Measurements from ENCODE around the gene CAPS. TPM values are rescaled to one million over a fixed set of nuclear protein-coding genes. Genes with fewer than 3 reads are reported as not detected.

The CAPS gene
- total and polyA plus RNA-seq, 5 donors from 2014 or later, result 1.2 to 38.8 (median 2.9) TPM

DNA sequence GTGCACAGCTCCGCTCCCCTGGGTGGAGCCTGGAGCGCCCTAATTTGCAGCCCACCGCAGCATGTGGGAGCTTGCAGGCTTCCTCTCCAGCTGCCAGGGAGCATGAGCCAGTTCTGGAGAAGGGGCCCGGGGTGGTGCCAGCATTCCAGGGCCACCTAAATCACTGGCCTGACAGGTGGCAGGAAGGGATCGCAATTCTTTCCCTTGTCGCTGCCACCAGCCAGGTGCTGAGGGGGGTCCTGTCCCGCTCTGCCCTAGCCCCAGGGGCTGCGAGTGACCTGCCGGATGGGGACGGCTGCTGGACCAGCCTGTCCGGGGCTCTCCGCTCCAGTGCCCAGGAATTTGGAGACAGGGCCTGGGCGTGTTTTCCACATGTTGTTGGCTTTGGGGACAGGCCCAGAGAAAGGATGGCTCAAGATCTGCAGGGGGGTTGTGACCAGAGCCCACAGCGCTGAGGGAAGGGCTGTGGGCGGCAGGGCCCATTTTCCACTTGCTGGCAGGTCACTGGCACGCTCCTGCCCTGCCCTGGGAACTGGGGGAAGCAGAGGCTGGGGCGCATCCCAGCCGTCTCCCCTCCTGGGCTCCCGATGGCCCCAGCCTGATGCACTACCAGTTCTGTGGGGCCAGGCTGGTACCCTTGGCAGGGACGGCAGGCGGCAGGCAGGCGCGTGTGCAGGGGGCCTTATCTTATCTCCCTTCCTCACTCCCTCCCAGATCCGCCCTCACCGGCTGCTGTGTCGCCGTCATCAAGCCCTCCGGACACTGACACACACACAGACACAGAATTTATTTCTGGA lies 19.9 kb upstream of the CAPS start:
- H3K27ac Mint-ChIP-seq, result no peak overlapping the region
- H3K36me3 Mint-ChIP-seq, result no peaks in the 10 kb centered on the region
- Histone ChIP-seq H3K4me1 (ENCODE audit: control insufficient read depth, insufficient read depth, low read length, poor library complexity, severe bottlenecking) (peaks cover 5% of the 10 kb centered on the region), H3K27ac (ENCODE audit: insufficient read depth, low read length, poor library complexity, severe bottlenecking) (no peak overlapping the region), H3K4me3 (ENCODE audit: low read depth, low read length) (no peak overlapping the region), H3K9me3 (ENCODE audit: control insufficient read depth in 2 of 2, low read length in 2 of 2) (no peaks in the 10 kb centered on the region), H3K27me3 (ENCODE audit: control insufficient read depth, insufficient read depth, low read length) (no peaks in the 10 kb centered on the region), H3K36me3 (ENCODE audit: control insufficient read depth, insufficient read depth, low read length) (peaks cover 23% of the 10 kb centered on the region)
- DNase-seq (no peak), ATAC-seq (ENCODE audit: low read depth in 2 of 2) (no peak)
- H3K27me3 Mint-ChIP-seq, result no peaks in the 10 kb centered on the region
- H3K4me3 Mint-ChIP-seq, result no peak overlapping the region
- H3K4me1 Mint-ChIP-seq, result peaks cover 0 to 8% (median 0%) of the 10 kb centered on the region in 4 donors
- H3K9me3 Mint-ChIP-seq, result no peaks in the 10 kb centered on the region

DNA sequence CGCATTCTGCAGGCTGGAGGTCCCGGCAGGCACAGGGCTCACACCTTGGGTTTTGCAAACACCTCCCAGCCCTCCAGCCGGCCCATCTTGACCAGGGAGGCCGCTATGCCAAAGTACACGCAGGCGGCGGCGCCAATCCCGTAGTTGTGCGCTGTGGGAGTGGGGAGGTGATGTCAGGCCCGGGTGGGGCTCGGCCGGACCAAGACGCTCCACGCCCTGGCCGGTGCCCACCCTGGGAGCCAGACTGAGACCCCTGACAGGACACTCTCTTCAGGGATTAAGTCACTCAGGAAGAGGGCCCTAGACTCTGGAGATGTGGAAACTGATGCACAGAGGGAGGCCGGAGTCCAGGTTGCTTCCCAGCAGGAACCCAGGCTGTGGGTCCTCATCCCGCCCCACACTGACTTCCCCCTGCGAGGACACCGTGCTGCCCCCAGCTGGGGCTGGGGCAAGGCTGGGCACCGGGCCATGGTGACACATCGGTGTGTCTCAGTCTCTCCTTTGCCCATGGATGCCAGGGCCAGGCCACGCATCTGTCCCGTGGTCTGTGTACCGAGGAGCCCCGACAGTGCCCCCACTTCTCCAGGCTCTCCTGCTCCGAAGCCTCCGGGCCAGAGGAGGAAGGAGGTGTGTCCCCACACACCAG lies 19.2 kb upstream of the CAPS start:
- no peak overlapping the region for H3K4me3 Mint-ChIP-seq
- no peak overlapping the region for H3K4me3 ChIP-seq (ENCODE audit: low read depth, low read length)

GRCh38 chr19:5895409-5895808 lies 18.6 kb upstream of the CAPS start:
- H3K27ac Mint-ChIP-seq, result no peak overlapping the region
- peaks cover 4% of the 10 kb centered on the region for H3K36me3 Mint-ChIP-seq
- no peak for ATAC-seq (ENCODE audit: low read depth in 2 of 2)
- peaks cover 0 to 15% (median 5%) of the 10 kb centered on the region in 4 donors for H3K4me1 Mint-ChIP-seq
- no peaks in the 10 kb centered on the region for H3K9me3 Mint-ChIP-seq
- Histone ChIP-seq H3K9me3 (ENCODE audit: control insufficient read depth in 2 of 2, low read length in 2 of 2) (no peaks in the 10 kb centered on the region), H3K27me3 (ENCODE audit: control insufficient read depth, insufficient read depth, low read length) (no peaks in the 10 kb centered on the region), H3K27ac (ENCODE audit: insufficient read depth, low read length, poor library complexity, severe bottlenecking) (no peak overlapping the region), H3K36me3 (ENCODE audit: control insufficient read depth, insufficient read depth, low read length) (peaks cover 30% of the 10 kb centered on the region), H3K4me3 (ENCODE audit: low read depth, low read length) (no peak overlapping the region), H3K4me1 (ENCODE audit: control insufficient read depth, insufficient read depth, low read length, poor library complexity, severe bottlenecking) (peaks cover 5% of the 10 kb centered on the region)
- no peak overlapping the region for H3K4me3 Mint-ChIP-seq
- no peak for DNase-seq
- no peaks in the 10 kb centered on the region for H3K27me3 Mint-ChIP-seq

More for the DNA sequence above, 19.2 kb upstream of the CAPS start:
- Histone ChIP-seq H3K27me3 (ENCODE audit: control insufficient read depth, insufficient read depth, low read length) (no peaks in the 10 kb centered on the region), H3K36me3 (ENCODE audit: control insufficient read depth, insufficient read depth, low read length) (peaks cover 24% of the 10 kb centered on the region), H3K4me1 (ENCODE audit: control insufficient read depth, insufficient read depth, low read length, poor library complexity, severe bottlenecking) (peaks cover 5% of the 10 kb centered on the region), H3K27ac (ENCODE audit: insufficient read depth, low read length, poor library complexity, severe bottlenecking) (no peak overlapping the region), H3K9me3 (ENCODE audit: control insufficient read depth in 2 of 2, low read length in 2 of 2) (no peaks in the 10 kb centered on the region)
- Mint-ChIP-seq H3K36me3 (no peaks in the 10 kb centered on the region), H3K27ac (no peak overlapping the region), H3K27me3 (no peaks in the 10 kb centered on the region), H3K9me3 (no peaks in the 10 kb centered on the region), H3K4me1 (peaks cover 0 to 9% (median under 1%) of the 10 kb centered on the region in 4 donors)
- DNase-seq, result no peak
- no peak for ATAC-seq (ENCODE audit: low read depth in 2 of 2)

GRCh38 chr19:5895890-5896289 lies 18.2 kb upstream of the CAPS start:
- ATAC-seq (ENCODE audit: low read depth in 2 of 2) (no peak), DNase-seq (no peak)
- Histone ChIP-seq H3K9me3 (ENCODE audit: control insufficient read depth in 2 of 2, low read length in 2 of 2) (no peaks in the 10 kb centered on the region), H3K4me1 (ENCODE audit: control insufficient read depth, insufficient read depth, low read length, poor library complexity, severe bottlenecking) (peaks cover 5% of the 10 kb centered on the region), H3K27me3 (ENCODE audit: control insufficient read depth, insufficient read depth, low read length) (no peaks in the 10 kb centered on the region), H3K4me3 (ENCODE audit: low read depth, low read length) (no peak overlapping the region), H3K27ac (ENCODE audit: insufficient read depth, low read length, poor library complexity, severe bottlenecking) (no peak overlapping the region), H3K36me3 (ENCODE audit: control insufficient read depth, insufficient read depth, low read length) (peaks cover 30% of the 10 kb centered on the region)
- Mint-ChIP-seq H3K9me3 (no peaks in the 10 kb centered on the region), H3K27ac (no peak overlapping the region), H3K4me3 (peak overlapping the region in 2 of 4 donors; percentile 15 to 71), H3K4me1 (peaks cover 0 to 16% (median 5%) of the 10 kb centered on the region in 4 donors), H3K36me3 (peaks cover 5% of the 10 kb centered on the region), H3K27me3 (no peaks in the 10 kb centered on the region)

- H3K27ac Mint-ChIP-seq, result no peak overlapping the region
These were observed 17.5 kb upstream of the CAPS start for GRCh38 chr19:5896365-5897076.

DNA sequence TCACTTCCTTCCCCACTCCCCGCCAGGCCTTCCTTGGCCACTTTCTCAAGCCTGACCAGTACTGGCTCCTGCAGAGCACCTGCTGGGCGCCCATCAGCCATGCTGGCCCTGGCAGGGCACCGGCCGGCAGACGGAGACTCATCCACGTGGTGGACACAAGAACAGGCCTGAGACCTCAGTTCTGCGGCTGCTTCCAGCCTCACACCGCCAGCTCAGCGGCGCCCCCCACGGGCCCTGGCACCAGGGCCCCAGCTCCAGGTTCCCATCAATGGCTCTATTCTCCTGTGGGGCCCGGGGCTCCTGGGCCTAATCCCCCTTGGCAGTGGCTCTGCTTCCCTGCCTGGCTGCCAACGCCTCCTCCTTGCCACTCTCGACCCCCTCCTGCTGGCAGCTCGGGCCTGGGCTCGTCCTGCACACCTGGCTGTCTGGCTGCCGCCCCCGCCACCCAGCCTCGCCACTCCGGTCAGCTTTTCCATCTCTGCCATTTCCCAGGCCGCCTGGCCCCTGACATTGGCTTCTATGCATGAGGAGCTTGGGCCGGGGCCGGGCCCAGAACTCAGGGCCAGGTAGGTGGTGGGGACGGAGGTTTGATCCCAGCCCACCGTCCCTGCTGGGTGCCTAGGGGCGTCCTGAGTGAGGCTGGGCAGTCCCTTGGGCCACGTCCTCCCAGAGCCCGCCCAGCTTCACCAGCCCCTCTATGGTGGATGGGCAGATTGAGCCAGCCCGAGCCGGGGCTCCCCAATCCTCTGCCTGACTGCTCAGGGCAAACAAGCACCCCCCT lies 16.7 kb upstream of the CAPS start:
- Histone ChIP-seq H3K36me3 (ENCODE audit: control insufficient read depth, insufficient read depth, low read length) (peaks cover 30% of the 10 kb centered on the region), H3K27me3 (ENCODE audit: control insufficient read depth, insufficient read depth, low read length) (no peaks in the 10 kb centered on the region), H3K27ac (ENCODE audit: insufficient read depth, low read length, poor library complexity, severe bottlenecking) (no peak overlapping the region), H3K4me3 (ENCODE audit: low read depth, low read length) (no peak overlapping the region), H3K9me3 (ENCODE audit: control insufficient read depth in 2 of 2, low read length in 2 of 2) (no peaks in the 10 kb centered on the region), H3K4me1 (ENCODE audit: control insufficient read depth, insufficient read depth, low read length, poor library complexity, severe bottlenecking) (peaks cover 8% of the 10 kb centered on the region)
- no peaks in the 10 kb centered on the region for H3K27me3 Mint-ChIP-seq
- no peak for ATAC-seq (ENCODE audit: low read depth in 2 of 2)
- no peak overlapping the region for H3K27ac Mint-ChIP-seq
- H3K9me3 Mint-ChIP-seq, result no peaks in the 10 kb centered on the region
- H3K4me1 Mint-ChIP-seq, result peaks cover 0 to 24% (median 9%) of the 10 kb centered on the region in 4 donors
- DNase-seq, result no peak
- peaks cover 9% of the 10 kb centered on the region for H3K36me3 Mint-ChIP-seq
- no peak overlapping the region for H3K4me3 Mint-ChIP-seq

More at GRCh38 chr19:5896365-5897076, 17.5 kb upstream of the CAPS start:
- no peak overlapping the region for H3K4me3 ChIP-seq (ENCODE audit: low read depth, low read length)
- peaks cover 30% of the 10 kb centered on the region for H3K36me3 ChIP-seq (ENCODE audit: control insufficient read depth, insufficient read depth, low read length)
- no peaks in the 10 kb centered on the region for H3K27me3 ChIP-seq (ENCODE audit: control insufficient read depth, insufficient read depth, low read length)
- no peaks in the 10 kb centered on the region for H3K9me3 ChIP-seq (ENCODE audit: control insufficient read depth in 2 of 2, low read length in 2 of 2)
- DNase-seq (no peak), ATAC-seq (ENCODE audit: low read depth in 2 of 2) (no peak)
- Mint-ChIP-seq H3K27me3 (no peaks in the 10 kb centered on the region), H3K9me3 (no peaks in the 10 kb centered on the region), H3K36me3 (peaks cover 9% of the 10 kb centered on the region), H3K4me3 (peak overlapping the region in 1 of 4 donors; percentile 15), H3K4me1 (peaks cover 0 to 22% (median 9%) of the 10 kb centered on the region in 4 donors)
- no peak overlapping the region for H3K27ac ChIP-seq (ENCODE audit: insufficient read depth, low read length, poor library complexity, severe bottlenecking)
- H3K4me1 ChIP-seq (ENCODE audit: control insufficient read depth, insufficient read depth, low read length, poor library complexity, severe bottlenecking), result peaks cover 7% of the 10 kb centered on the region
